A549 (cell line): Measurements from ENCODE around the gene FAF1. TPM values are rescaled to one million over a fixed set of nuclear protein-coding genes. Genes with fewer than 3 reads are reported as not detected.

Experiments
- ATAC-seq, 2 experiments: fragments of 200-7000 bp in 1 of 2; fragments of >200 bp in 1 of 2; cut with Nextera tagmentation in 1 of 2; cut with Tn5 transposase in 1 of 2; 3 replicates each; pipeline versions ENCODE4 v1.8.0 to v1.9.1; 2018 to 2020; ENCODE audit warnings: mild to moderate bottlenecking in 1 of 2, moderate library complexity in 1 of 2
- CTCF ChIA-PET: fragments of 300-600 bp; sonication (Branson Sonifier 250); formaldehyde crosslinking; extraction: SDS; loops from one replicate; lab custom pipeline; 2021; ENCODE audit warnings: antibody characterized with exemption, inconsistent platforms; lab: Yijun Ruan, JAX
- POLR2A ChIA-PET: fragments of 350-600 bp; formaldehyde crosslinking; extraction: SDS; loops from one replicate; lab custom pipeline; 2021; ENCODE audit warnings: antibody characterized with exemption, inconsistent platforms; lab: Yijun Ruan, JAX
- DNase-seq, 2 experiments: peaks; one replicate each; pipeline versions ENCODE4 v3.0.0 to v3.0.0-alpha.2; 2011 to 2016; ENCODE audit warnings: low read depth in 1 of 2, low spot score in 1 of 2
- FAIRE-seq: peaks from 2 replicates; lab custom pipeline; 2011; peaks lifted over from hg19 to GRCh38; lab: Jason Lieb, UNC
- H3K27ac ChIP-seq, 2 experiments: fragments of >200 bp; sonication (Bioruptor Twin); formaldehyde crosslinking; 3 replicates each; pipeline ENCODE4 v1.5.1; 2016 to 2017
- H3K4me1 ChIP-seq: fragments of >200 bp; sonication (Bioruptor Twin); formaldehyde crosslinking; 3 replicates; pipeline ENCODE4 v1.6.1; 2016
- H3K4me2 ChIP-seq: fragments of >200 bp; sonication (Bioruptor Twin); formaldehyde crosslinking; 3 replicates; pipeline ENCODE4 v1.6.1; 2016
- H3K4me3 ChIP-seq: fragments of >200 bp; sonication (Bioruptor Twin); formaldehyde crosslinking; 3 replicates; pipeline ENCODE4 v1.5.1; 2016
- H3K9me3 ChIP-seq: fragments of >200 bp; sonication (Bioruptor Twin); formaldehyde crosslinking; 3 replicates; pipeline ENCODE4 v1.6.1; 2016
- BHLHE40 ChIP-seq: IDR thresholded peaks from 2 replicates; pipeline ENCODE4 v1.6.1; 2012; ENCODE audit warnings: low read depth, low read length, inconsistent platforms
- CBX2 ChIP-seq: fragments of 200-600 bp; sonication (generic); IDR thresholded peaks from 2 replicates; pipeline ENCODE4 v1.6.1; 2016; ENCODE audit warnings: low read depth, mild to moderate bottlenecking, borderline replicate concordance
- CTCF ChIP-seq: fragments of >200 bp; sonication (Bioruptor Twin); formaldehyde crosslinking; IDR thresholded peaks from 3 replicates; pipeline ENCODE4 v1.5.1; 2016
- EHF ChIP-seq: fragments of 250-450 bp; sonication (Bioruptor Pico); IDR thresholded peaks from 2 replicates; pipeline ENCODE4 v1.5.0; 2020; ENCODE audit warnings: mild to moderate bottlenecking
- FOSB ChIP-seq: fragments of 250-450 bp; sonication (Bioruptor Pico); IDR thresholded peaks from 2 replicates; pipeline ENCODE4 v1.5.0; 2020; ENCODE audit warnings: mild to moderate bottlenecking, moderate library complexity
- GATA3 ChIP-seq: IDR thresholded peaks from 2 replicates; pipeline ENCODE4 v1.6.1; 2012; ENCODE audit warnings: borderline replicate concordance
- HDAC2 ChIP-seq: fragments of 200-600 bp; sonication (generic); IDR thresholded peaks from 2 replicates; pipeline ENCODE4 v1.6.1; 2016
- HEYL ChIP-seq: fragments of 250-450 bp; sonication (Bioruptor Pico); IDR thresholded peaks from 2 replicates; pipeline ENCODE4 v1.8.0; 2021; ENCODE audit warnings: mild to moderate bottlenecking, moderate library complexity
- HOXA7 ChIP-seq: fragments of 250-450 bp; sonication (Bioruptor Pico); IDR thresholded peaks from 2 replicates; pipeline ENCODE4 v1.5.0; 2020; ENCODE audit warnings: mild to moderate bottlenecking, moderate library complexity
- HOXB13 ChIP-seq: fragments of 250-450 bp; sonication (Bioruptor Pico); IDR thresholded peaks from 2 replicates; pipeline ENCODE4 v1.5.0; 2020; ENCODE audit warnings: low read depth, mild to moderate bottlenecking, moderate library complexity
- HOXB5 ChIP-seq: fragments of 250-450 bp; sonication (Bioruptor Pico); IDR thresholded peaks from 2 replicates; pipeline ENCODE4 v1.5.0; 2020; ENCODE audit warnings: mild to moderate bottlenecking, moderate library complexity
- JUNB ChIP-seq: fragments of >200 bp; sonication (Bioruptor Twin); formaldehyde crosslinking; IDR thresholded peaks from 2 replicates; pipeline ENCODE4 v1.6.1; 2016
- MAFK ChIP-seq: fragments of 450-650 bp; IDR thresholded peaks from 2 replicates; pipeline ENCODE4 v1.6.1; 2014; ENCODE audit not compliant: partially characterized antibody
- MAZ ChIP-seq: fragments of 150-350 bp; IDR thresholded peaks from 2 replicates; pipeline ENCODE4 v1.6.1; 2014; ENCODE audit warnings: antibody characterized with exemption, low read depth, low read length, borderline replicate concordance
- MYC ChIP-seq: IDR thresholded peaks from 2 replicates; pipeline ENCODE4 v1.6.1; 2012; ENCODE audit warnings: mild to moderate bottlenecking, inconsistent platforms, low read length, improper control_type of control experiment, borderline replicate concordance
- NPAS2 ChIP-seq: fragments of 250-450 bp; sonication (Bioruptor Pico); IDR thresholded peaks from 2 replicates; pipeline ENCODE4 v1.8.0; 2022; ENCODE audit warnings: mild to moderate bottlenecking, moderate library complexity, borderline replicate concordance
- POLR2A ChIP-seq: IDR thresholded peaks from 2 replicates; pipeline ENCODE4 v1.6.1; 2012; ENCODE audit warnings: mild to moderate bottlenecking, low read length
- POLR2AphosphoS2 ChIP-seq: conservative IDR thresholded peaks from 2 replicates; pipeline ENCODE4 v1.6.1; 2012; ENCODE audit warnings: low read length, improper control_type of control experiment, inconsistent platforms
- RAD21 ChIP-seq, 2 experiments: fragments of >200 bp in 1 of 2; sonication (Bioruptor Twin) in 1 of 2; formaldehyde crosslinking in 1 of 2; IDR thresholded peaks in 1 of 2; conservative IDR thresholded peaks in 1 of 2; 2 replicates in 1 of 2; 3 replicates in 1 of 2; pipeline ENCODE4 v1.6.1; 2012 to 2018; ENCODE audit warnings: inconsistent platforms in 1 of 2
- RNF2 ChIP-seq: fragments of 200-600 bp; sonication (generic); IDR thresholded peaks from 2 replicates; pipeline ENCODE4 v1.6.1; 2016; ENCODE audit warnings: low read depth, mild to moderate bottlenecking, antibody characterized with exemption, moderate library complexity, borderline replicate concordance
- SMC3 ChIP-seq: fragments of >200 bp; sonication (Bioruptor Twin); formaldehyde crosslinking; IDR thresholded peaks from 3 replicates; pipeline ENCODE4 v1.6.1; 2018; ENCODE audit warnings: inconsistent platforms
- TP53 ChIP-seq: fragments of 250-450 bp; sonication (Bioruptor Pico); IDR thresholded peaks from 2 replicates; pipeline ENCODE4 v1.5.0; 2021; ENCODE audit warnings: mild to moderate bottlenecking, moderate library complexity
- ZNF302 ChIP-seq: fragments of 250-450 bp; sonication (Bioruptor Pico); IDR thresholded peaks from 2 replicates; pipeline ENCODE4 v1.9.0; 2021; ENCODE audit warnings: inconsistent platforms, mild to moderate bottlenecking, moderate library complexity
- WGBS: methylation state at CpG from one replicate; pipeline ENCODE4 v1.1.6; 2017; ENCODE audit errors: missing lambda C conversion rate; 5-methylcytosine and 5-hydroxymethylcytosine counted together
- polyA plus RNA-seq, 4 experiments: library from polyadenylated mRNA; depleted of rRNA in 3 of 4; stranded (reverse); fragments of >200 nt; fragmentation: RNase III in 1 of 4; extraction: RNeasy Plus Mini Kit Qiagen cat#74134 plus additional on column Dnase treatment in 1 of 4; gene quantifications; 2 replicates in 3 of 4; 3 replicates in 1 of 4; pipeline ENCODE4 v1.2.3, GENCODE V29; 2011 to 2017
- TF ChIP-seq, protein P1 (sequence below): IDR thresholded peaks from 2 replicates; pipeline ENCODE4 v1.6.1; 2012
- TF ChIP-seq, protein P2 (sequence below): fragments of >200 bp; sonication (Bioruptor Twin); formaldehyde crosslinking; IDR thresholded peaks from 3 replicates; pipeline ENCODE4 v1.6.1; 2016
- TF ChIP-seq, protein P3 (sequence below): fragments of 450-650 bp; IDR thresholded peaks from 2 replicates; pipeline ENCODE4 v1.6.1; 2014; ENCODE audit warnings: antibody characterized with exemption
- TF ChIP-seq, protein P4 (sequence below): fragments of 250-450 bp; sonication (Bioruptor Pico); IDR thresholded peaks from 2 replicates; pipeline ENCODE4 v1.5.0; 2021; ENCODE audit warnings: mild to moderate bottlenecking, moderate library complexity, borderline replicate concordance

Gene FAF1
- polyA plus RNA-seq, 2 of the 4 experiments (the other 2 are of a cell fraction), result 31.7 to 46.2 TPM

DNA sequence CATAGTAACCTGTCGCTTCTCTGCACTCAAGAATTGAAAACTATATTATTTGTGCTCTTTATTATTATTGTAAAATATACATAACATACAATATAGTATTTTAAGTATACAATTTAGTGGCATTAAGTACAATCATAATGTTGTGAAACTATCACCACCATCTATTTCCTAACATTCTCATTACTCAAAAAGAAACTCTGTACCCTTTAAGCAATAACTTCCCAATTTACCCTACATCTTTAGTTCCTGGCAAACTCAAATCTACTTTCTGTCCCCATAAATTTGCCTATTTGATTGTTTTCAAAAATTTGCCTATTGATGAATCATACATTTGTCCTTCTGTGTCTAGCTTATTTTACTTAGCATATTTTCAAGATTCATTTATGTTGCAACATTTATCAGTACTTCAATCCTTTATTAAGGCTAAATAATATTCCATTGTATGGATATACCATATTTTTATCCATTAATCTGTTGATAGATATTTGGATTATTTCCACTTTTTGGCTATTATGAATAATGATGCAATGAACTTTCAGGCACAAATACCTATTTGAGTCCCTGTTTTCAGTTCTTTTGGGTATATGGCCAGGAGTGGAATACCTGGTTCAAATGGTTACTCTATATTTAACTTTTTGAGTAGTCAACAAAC lies 437.2 kb downstream of the FAF1 start:
- POLR2A ChIA-PET, result no interaction called here
- FAIRE-seq (no peak), ATAC-seq (no peak), DNase-seq (no peak)
- WGBS, result 92% methylated on average over 1 of the region's 1 CpG
- no peak overlapping the region for H3K4me2 ChIP-seq
- no peaks in the 10 kb centered on the region for H3K9me3 ChIP-seq
- CTCF ChIA-PET, result no interaction called here
- TF ChIP-seq ZNF302 (CRISPR knock-in tag) (no peak), HEYL (CRISPR knock-in tag) (no peak), CBX2 (no peak), GATA3 (no peak)
- H3K4me3 ChIP-seq, result no peak overlapping the region
- no peaks in the 10 kb centered on the region for H3K4me1 ChIP-seq
- no peak overlapping the region for H3K27ac ChIP-seq

DNA sequence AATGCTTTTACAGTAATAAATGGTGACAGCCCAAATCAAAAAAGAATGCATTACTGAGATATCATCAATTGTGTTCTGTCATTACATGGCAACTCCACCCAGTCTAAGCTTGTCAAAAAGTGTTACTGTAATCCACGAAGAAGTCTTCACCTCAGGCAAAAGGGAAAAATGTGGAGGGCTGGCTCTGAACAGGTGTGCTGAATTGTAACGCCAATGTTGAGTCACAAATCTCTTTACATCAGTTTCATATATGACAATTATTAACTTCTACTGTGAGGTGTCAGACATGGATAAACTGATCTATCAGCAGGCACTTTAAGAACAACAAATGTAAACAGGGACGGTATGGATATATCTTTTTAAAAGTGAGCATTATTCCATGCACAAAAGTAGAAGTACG lies 438.4 kb downstream of the FAF1 start:
- POLR2A ChIA-PET, result no interaction called here
- DNase-seq, result no peak

DNA sequence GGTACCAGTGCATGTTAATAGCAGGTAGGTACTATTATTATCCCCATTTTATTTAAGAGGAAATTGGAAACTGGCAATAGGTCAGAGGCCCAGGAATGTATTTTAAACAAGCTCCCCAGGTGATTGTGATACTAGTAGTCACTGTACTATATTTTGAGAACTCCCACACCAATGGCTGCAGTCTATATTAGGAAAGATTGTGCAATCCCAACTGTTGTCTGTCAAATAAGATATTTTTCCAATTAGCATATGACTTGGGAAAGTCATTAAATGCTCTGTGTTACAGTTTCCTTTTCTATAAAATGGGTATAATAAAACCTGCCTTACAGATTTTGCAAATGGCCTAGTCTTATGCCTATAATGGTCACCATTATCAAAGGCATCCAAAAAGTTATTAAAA lies 442.6 kb downstream of the FAF1 start:
- H3K4me1 ChIP-seq, result no peaks in the 10 kb centered on the region
- ATAC-seq (no peak), FAIRE-seq (no peak), DNase-seq (no peak)
- no peak overlapping the region for H3K27ac ChIP-seq
- no peak overlapping the region for H3K4me2 ChIP-seq
- no peaks in the 10 kb centered on the region for H3K9me3 ChIP-seq
- CTCF ChIA-PET, result no interaction called here
- no peak overlapping the region for H3K4me3 ChIP-seq
- POLR2A ChIA-PET, result no interaction called here
- TF ChIP-seq POLR2A (no peak), TP53 (CRISPR knock-in tag) (no peak), JUNB (no peak), HOXB13 (CRISPR knock-in tag) (no peak), CTCF (no peak), RAD21 (conservative IDR thresholded peaks at IDR 0.05 in 1 of 2, IDR thresholded peaks at IDR 0.05 in 1 of 2) (no peak), GATA3 (no peak), EHF (CRISPR knock-in tag) (no peak), MAZ (no peak), NPAS2 (CRISPR knock-in tag) (no peak), HOXB5 (CRISPR knock-in tag) (no peak), MYC (no peak), SMC3 (no peak), HDAC2 (no peak), BHLHE40 (no peak)
- TF ChIP-seq, protein P1, sequence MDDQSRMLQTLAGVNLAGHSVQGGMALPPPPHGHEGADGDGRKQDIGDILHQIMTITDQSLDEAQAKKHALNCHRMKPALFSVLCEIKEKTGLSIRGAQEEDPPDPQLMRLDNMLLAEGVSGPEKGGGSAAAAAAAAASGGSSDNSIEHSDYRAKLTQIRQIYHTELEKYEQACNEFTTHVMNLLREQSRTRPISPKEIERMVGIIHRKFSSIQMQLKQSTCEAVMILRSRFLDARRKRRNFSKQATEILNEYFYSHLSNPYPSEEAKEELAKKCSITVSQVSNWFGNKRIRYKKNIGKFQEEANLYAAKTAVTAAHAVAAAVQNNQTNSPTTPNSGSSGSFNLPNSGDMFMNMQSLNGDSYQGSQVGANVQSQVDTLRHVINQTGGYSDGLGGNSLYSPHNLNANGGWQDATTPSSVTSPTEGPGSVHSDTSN, result no peak
- TF ChIP-seq, protein P2, sequence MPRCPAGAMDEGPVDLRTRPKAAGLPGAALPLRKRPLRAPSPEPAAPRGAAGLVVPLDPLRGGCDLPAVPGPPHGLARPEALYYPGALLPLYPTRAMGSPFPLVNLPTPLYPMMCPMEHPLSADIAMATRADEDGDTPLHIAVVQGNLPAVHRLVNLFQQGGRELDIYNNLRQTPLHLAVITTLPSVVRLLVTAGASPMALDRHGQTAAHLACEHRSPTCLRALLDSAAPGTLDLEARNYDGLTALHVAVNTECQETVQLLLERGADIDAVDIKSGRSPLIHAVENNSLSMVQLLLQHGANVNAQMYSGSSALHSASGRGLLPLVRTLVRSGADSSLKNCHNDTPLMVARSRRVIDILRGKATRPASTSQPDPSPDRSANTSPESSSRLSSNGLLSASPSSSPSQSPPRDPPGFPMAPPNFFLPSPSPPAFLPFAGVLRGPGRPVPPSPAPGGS, result no peak
- TF ChIP-seq, protein P3, sequence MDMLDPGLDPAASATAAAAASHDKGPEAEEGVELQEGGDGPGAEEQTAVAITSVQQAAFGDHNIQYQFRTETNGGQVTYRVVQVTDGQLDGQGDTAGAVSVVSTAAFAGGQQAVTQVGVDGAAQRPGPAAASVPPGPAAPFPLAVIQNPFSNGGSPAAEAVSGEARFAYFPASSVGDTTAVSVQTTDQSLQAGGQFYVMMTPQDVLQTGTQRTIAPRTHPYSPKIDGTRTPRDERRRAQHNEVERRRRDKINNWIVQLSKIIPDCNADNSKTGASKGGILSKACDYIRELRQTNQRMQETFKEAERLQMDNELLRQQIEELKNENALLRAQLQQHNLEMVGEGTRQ, result no peak

More for the DNA sequence above, 438.4 kb downstream of the FAF1 start:
- Histone ChIP-seq H3K9me3 (no peaks in the 10 kb centered on the region), H3K4me1 (no peaks in the 10 kb centered on the region), H3K4me3 (no peak overlapping the region), H3K4me2 (no peak overlapping the region), H3K27ac (no peak overlapping the region)
- CTCF ChIA-PET, result interaction anchor here (1.6 kb wide), 1 partner anchor 16 kb away, joined by 3 read pairs; no protein-coding TSS in a partner anchor
- TF ChIP-seq TP53 (CRISPR knock-in tag) (no peak), FOSB (CRISPR knock-in tag) (no peak), MAFK (no peak), GATA3 (no peak), RNF2 (no peak), POLR2AphosphoS2 (no peak), HOXB13 (CRISPR knock-in tag) (no peak), HOXA7 (CRISPR knock-in tag) (no peak)
- TF ChIP-seq, protein P4, sequence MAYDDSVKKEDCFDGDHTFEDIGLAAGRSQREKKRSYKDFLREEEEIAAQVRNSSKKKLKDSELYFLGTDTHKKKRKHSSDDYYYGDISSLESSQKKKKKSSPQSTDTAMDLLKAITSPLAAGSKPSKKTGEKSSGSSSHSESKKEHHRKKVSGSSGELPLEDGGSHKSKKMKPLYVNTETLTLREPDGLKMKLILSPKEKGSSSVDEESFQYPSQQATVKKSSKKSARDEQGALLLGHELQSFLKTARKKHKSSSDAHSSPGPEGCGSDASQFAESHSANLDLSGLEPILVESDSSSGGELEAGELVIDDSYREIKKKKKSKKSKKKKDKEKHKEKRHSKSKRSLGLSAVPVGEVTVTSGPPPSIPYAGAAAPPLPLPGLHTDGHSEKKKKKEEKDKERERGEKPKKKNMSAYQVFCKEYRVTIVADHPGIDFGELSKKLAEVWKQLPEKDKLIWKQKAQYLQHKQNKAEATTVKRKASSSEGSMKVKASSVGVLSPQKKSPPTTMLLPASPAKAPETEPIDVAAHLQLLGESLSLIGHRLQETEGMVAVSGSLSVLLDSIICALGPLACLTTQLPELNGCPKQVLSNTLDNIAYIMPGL (CRISPR knock-in tag), result no peak
- TF ChIP-seq, protein P2, result no peak
- WGBS, result 88% methylated on average over 4 of the region's 4 CpGs
- no peak for ATAC-seq
- no peak for FAIRE-seq
